ENCODE data around the gene FAM78B. TPM values are rescaled to one million over a fixed set of nuclear protein-coding genes. Genes with fewer than 3 reads are reported as not detected.

Gene FAM78B
- total and polyA plus RNA-seq, 2 of the 8 experiments (the other 6 are each of a cell fraction or from before 2014, with no cell fraction given), result 2.3 to 3.6 TPM

- no peaks in the 10 kb centered on the region for H3K9me3 ChIP-seq (ENCODE audit: insufficient read depth in 2 of 2, low read depth in 1 of 2, low read length in 1 of 2)
- no peaks in the 10 kb centered on the region for H3K23me2 ChIP-seq (ENCODE audit: low read depth, low read length)
- H3K14ac ChIP-seq (ENCODE audit: insufficient read length), result no peak overlapping the region
- no peaks in the 10 kb centered on the region for H4K20me1 ChIP-seq (replicated peaks in 1 of 2; ENCODE audit: control insufficient read depth in 1 of 2, insufficient read depth in 2 of 2, low read length in 2 of 2)
- no peak overlapping the region for H2BK120ac ChIP-seq (replicated peaks; ENCODE audit: low read depth, low read length)
- no peaks in the 10 kb centered on the region for H3K36me3 ChIP-seq (ENCODE audit: control insufficient read depth in 2 of 4, insufficient read depth in 4 of 4, low read length in 3 of 4)
- WGBS, 2 experiments (ENCODE audit: extremely low coverage in 1 of 2, insufficient coverage in 1 of 2, insufficient read length in 1 of 2, insufficient replicate concordance in 2 of 2, low coverage in 1 of 2, low lambda C conversion rate in 2 of 2, missing lambda C conversion rate in 1 of 2), result 88% methylated on average over 12 of the region's 12 CpGs; no CpG with 5 or more reads in 1 of the 2 experiments
- H2BK20ac ChIP-seq (ENCODE audit: low read length), result no peak overlapping the region
- no peaks in the 10 kb centered on the region for H3K79me1 ChIP-seq (ENCODE audit: low read depth, low read length)
- no peak overlapping the region for H3K56ac ChIP-seq (replicated peaks; ENCODE audit: insufficient read length, low read depth, low read length)
- H4K5ac ChIP-seq (ENCODE audit: insufficient read length, low read depth, low read length), result no peak overlapping the region
- no peak overlapping the region for H4K91ac ChIP-seq (replicated peaks; ENCODE audit: insufficient read length, low read length)
- no peak overlapping the region for H3K27ac ChIP-seq (ENCODE audit: low read depth, low read length)
- H3K4me1 ChIP-seq (replicated peaks in 1 of 4; ENCODE audit: control insufficient read depth in 3 of 4, insufficient read depth in 4 of 4, low read length in 3 of 4), result peaks cover 0 to 2% (median 0%) of the 10 kb centered on the region in 4 experiments; a peak in 1 of 7 replicates
- no peak for FAIRE-seq
- no peak overlapping the region for H3K9ac ChIP-seq (replicated peaks in 1 of 4; ENCODE audit: extremely low read depth in 1 of 4, low read depth in 3 of 4, low read length in 3 of 4)
- no peak overlapping the region for H2BK15ac ChIP-seq (ENCODE audit: low read length)
- H2AFZ ChIP-seq (ENCODE audit: low read length), result no peak overlapping the region
- H3K18ac ChIP-seq (ENCODE audit: extremely low read depth, low read length), result no peak overlapping the region
- no peak overlapping the region for H2BK12ac ChIP-seq (ENCODE audit: low read depth, low read length)
- H2BK5ac ChIP-seq (ENCODE audit: low read depth, low read length), result no peak overlapping the region
- no peak for DNase-seq (ENCODE audit: low read depth in 1 of 2, low spot score in 2 of 2)
- H4K8ac ChIP-seq (ENCODE audit: extremely low read depth, insufficient read depth, low read length), result no peak overlapping the region
- POLR2A ChIA-PET (ENCODE audit: partially characterized antibody), result no interaction called here
- H3K23ac ChIP-seq (ENCODE audit: insufficient read length), result no peak overlapping the region
- no peaks in the 10 kb centered on the region; a peak in 1 of 7 replicates for H3K27me3 ChIP-seq (replicated peaks in 1 of 4; ENCODE audit: control insufficient read depth in 3 of 4, extremely low read depth in 1 of 4, insufficient read depth in 3 of 4, low read length in 3 of 4)
- no peak overlapping the region for H3K4me2 ChIP-seq (ENCODE audit: insufficient read depth in 1 of 2, low read depth in 2 of 2, low read length in 2 of 2)
- no peaks in the 10 kb centered on the region for H3K79me2 ChIP-seq (ENCODE audit: control insufficient read depth in 1 of 2, insufficient read depth in 2 of 2, low read length in 2 of 2)
- H2AK5ac ChIP-seq (ENCODE audit: low read depth, low read length), result no peak overlapping the region
- CTCF ChIA-PET (ENCODE audit: partially characterized antibody), result no interaction called here
- no peak overlapping the region for H3K4ac ChIP-seq (replicated peaks; ENCODE audit: insufficient read length, low read depth, low read length)
- no peak overlapping the region for H3K4me3 ChIP-seq (ENCODE audit: extremely low read depth in 1 of 4, insufficient read depth in 2 of 4, low read depth in 3 of 4, low read length in 4 of 4)
- no peak for TF ChIP-seq ATF3 (IDR thresholded peaks at IDR 0.05; ENCODE audit: insufficient read depth, low read depth, low read length)
- TF ChIP-seq JUND (IDR thresholded peaks at IDR 0.05; ENCODE audit: low read length), result no peak
Observed at GRCh38 chr1:166062421-166063070, 104.3 kb downstream of the FAM78B start.
